H1 (cell line): Measurements from ENCODE around the gene GBA2.

Experiments used
- CTCF ChIP-seq, 3 experiments: IDR thresholded peaks; 1 replicate in 2 of 3; 2 replicates in 1 of 3; pipeline versions ENCODE4 v1.5.1 to v1.6.1; 2011; ENCODE audit warnings: low read length in 3 of 3, mild to moderate bottlenecking in 3 of 3, inconsistent platforms in 2 of 3, low read depth in 1 of 3, moderate library complexity in 1 of 3; ENCODE audit not compliant: insufficient read depth in 1 of 3; ENCODE audit errors: control extremely low read depth in 1 of 3
- EZH2 ChIP-seq: fragments of 200-600 bp; sonication (generic); IDR thresholded peaks from 2 replicates; pipeline ENCODE4 v1.7.1; 2012; ENCODE audit warnings: low read depth, mild to moderate bottlenecking, moderate library complexity, low read length, inconsistent platforms; ENCODE audit not compliant: severe bottlenecking
- TAF7 ChIP-seq: optimal IDR thresholded peaks from 2 replicates; pipeline ENCODE3; 2011; ENCODE audit warnings: low read depth, mild to moderate bottlenecking, inconsistent platforms, low read length, moderate library complexity, borderline replicate concordance

DNA sequence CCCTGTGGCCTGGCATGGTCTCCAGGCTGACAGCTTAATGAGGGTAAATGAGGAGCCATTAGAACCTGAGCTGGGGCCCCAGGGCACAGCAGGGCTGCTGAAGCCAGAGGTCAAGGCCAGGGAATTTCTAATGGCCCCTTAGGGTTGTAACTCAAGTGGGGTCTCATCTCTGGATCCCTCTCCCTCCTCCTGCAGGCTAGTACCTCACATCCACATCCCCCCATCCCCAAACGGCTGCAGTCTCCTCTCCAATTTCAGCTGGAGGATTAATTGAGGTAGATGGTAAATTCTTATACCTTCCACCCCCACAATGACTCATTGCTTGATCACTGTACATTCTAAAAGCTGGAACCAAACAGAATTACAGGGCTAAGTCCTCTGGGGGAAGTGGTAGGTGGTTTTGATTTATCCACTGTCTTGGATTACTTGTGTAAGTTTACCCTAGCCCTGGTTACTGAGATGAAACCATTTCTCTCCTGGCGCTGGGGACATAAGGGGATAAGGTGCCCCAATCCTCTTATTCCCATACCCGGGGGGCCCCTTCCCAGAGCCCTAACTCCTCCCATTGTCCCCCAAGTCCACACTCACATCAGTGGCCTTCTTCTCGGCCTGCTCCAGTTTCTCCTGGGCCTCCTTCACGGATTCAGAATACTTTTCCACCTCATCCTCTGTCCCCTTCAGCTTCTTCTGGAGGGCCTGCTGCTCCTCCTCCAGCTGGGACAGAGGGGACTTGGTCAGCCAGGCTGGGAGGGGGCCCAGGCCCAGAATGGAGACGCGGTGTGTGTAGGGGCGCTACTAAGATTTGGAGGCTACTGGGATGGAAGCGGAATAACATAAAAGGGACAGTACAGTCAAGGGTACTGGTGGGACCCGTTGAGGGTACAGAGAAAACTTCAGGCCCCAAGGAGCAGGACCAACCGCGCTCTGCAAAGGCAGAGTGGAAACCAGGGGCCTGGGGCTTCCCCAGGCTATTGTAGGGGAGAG lies 60.2 kb downstream of the GBA2 start:
- TF ChIP-seq CTCF (IDR thresholded peaks at IDR 0.05; ENCODE audit: control extremely low read depth in 1 of 3, insufficient read depth in 1 of 3, low read depth in 1 of 3, low read length in 3 of 3) (no peak), TAF7 (no peak), EZH2 (no peak)
